Activated gamma-delta T cell treated with anti-CD3 and anti-CD28 coated beads, Interleukin-2, amount 50 U/mL, for 16 hours (primary cell): Measurements from ENCODE around the gene RGS8.
"Not testable (repeated sequence)": the region's sequence is repeated elsewhere in the genome, so short reads cannot be mapped to it uniquely, and the experiment has no call there.

Source experiments
- DNase-seq: peaks from one replicate; pipeline ENCODE4 v3.0.0-alpha.2; 2020; ENCODE audit warnings: low read depth

RGS8 gene

DNA sequence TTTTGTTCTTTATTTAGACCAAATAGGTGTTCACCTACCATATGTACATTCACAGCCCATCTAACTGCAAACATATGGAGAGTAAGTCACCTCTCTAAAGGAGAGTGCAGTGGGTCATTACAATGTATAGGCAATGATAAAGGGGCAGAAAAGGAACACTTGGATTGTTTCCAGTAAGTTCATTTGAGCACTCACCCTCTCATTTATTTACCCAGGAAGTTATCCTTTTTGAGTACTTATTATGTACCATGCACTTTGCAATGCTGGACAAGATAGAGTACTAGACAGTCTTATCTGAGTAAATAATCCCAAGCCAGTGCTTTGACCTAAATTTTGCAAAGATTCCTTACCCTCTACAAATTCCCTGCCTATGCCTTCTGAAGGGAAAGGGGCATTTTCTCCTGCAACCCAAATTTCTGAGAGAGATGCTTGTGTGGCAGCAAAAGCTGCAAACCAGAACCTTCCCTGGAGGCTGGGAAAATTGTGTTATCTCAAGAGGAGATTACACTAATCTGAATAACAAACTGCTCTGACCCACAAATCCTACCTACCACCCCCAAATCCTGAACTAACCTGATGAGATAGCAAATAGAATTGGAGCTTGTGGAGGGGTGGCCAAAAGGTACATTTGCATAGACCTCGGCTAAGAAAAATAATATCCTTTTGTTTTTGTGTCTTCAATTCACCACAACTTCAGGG lies 18.6 kb upstream of the RGS8 start:
- DNase-seq, result no peak

DNA sequence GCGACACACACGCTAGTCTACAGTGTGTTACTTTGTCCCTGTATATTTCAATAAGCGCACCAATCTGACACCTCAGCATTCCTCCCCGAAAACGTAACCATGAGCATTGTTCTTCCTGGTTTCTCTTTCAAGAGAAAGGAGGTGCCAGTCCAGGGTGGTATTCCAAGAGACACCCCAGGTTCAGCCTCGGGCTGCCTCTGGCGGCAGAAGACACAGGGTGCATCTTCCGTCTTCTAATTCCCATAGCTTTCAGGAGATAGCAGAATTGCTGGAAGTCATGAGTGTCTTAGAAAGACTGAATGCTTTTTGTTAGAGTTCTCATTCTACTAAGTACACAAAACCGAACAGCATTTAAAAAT lies 15.9 kb upstream of the RGS8 start:
- DNase-seq, result no peak

DNA sequence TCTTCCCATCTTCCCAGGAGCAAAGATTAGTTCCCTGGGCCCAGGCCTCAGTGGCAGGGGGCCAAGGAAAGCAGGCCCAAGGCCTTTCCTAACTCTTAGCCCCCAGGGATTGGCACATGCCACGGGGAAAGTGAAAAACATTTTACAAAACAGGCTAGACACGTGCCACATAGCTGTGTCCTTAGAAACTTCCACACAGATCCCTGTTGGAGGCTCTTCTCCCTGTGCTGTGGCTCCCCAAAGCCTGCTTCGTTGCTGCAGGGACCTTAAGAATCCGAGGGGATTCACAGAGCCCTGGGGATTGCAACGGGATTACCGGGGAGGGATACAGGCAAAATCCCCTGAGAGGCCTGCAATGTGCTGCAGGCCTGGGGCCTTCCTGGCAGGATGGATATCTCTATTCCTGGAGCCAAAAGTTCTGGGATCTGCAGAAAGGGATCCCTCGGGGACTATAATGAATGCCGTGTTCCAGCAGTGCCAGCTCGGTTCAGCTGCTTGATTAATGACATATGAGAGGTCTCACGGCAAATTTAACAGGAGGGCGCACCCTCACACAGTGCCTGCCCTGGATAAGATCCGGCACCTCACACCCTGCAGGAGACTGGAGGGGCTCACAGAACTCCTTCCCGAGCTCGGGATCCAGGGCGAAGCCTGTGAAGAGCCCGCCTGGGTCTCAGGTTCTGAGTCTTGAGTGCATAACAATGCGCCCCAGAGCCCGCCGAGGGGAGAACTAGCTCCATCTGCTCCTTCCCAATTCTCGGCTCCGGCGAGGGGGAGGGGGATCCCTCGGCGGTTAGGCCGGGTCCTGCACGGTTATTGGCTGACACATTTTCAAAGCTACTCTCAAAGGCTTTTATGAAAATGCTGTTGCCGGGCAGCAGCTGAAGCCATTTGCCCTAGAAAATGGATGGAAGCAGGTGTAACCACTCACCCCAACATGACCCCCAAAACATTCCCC lies 15.3 kb upstream of the RGS8 start:
- DNase-seq, result no peak

GRCh38 chr1:182698971-182699370 lies 14.6 kb upstream of the RGS8 start:
- no peak for DNase-seq

GRCh38 chr1:182693139-182693538 lies 8.8 kb upstream of the RGS8 start:
- DNase-seq, result not testable (repeated sequence)

DNA sequence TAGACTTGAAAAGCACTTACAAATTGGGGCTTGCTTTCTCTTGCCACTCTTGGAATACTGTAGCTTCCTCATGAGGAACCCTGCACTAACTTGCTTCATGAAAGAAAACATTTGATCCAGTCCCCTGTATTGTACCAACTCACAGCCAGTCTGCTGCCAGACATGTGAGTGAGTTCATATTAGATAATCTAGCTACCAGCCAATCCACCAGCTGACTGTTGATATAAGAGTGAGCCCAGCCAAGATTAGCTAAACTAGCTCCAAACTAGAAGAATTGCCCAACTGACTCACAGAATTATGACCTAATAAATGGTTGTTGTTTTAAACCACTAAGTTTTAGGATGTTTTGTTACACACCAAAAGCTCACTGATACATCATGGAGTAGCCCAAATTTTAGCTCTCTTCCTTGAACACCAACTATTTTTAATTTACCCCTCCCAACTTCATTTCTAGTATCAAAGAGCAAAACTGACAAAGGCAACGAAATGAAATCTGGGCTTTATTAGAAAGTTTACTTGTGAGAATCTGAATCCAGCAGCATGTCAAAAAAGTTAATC lies 6.6 kb upstream of the RGS8 start:
- DNase-seq, result no peak

DNA sequence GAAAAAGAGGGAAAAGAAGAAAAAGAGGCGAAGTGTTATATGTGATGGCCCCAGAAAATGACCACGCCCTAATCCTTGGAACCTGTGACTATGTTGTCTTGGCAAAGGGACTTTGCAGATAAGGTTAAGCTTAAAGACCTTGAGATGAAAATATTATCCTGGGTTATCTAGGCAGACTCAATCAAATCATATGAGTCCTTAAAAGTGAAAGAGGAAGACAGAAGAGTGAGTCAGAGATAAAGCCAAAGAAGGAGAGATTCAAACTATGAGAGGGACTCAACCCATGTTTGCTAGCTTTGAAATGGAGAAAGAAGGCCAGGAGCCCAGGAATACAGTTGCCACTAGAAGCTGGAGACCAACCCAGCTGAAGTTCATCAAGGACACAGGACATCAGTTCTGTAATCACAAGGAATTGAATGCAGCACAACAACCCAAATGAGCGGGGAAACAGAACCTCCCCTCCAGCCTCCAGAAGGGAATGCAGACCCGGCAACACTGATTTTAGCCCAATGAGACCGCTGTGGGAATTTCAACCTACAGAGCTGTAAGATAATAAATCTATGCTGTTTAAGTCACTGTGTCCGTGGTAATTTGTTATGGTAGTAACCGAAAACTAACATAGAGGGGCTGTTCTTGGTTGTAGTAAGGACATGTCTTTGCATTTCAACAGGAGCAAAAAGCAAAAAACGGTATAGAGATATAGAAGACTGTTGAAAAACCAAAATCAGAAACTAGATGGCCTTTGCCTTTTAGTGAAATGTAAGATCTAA lies 4.2 kb upstream of the RGS8 start:
- no peak for DNase-seq

DNA sequence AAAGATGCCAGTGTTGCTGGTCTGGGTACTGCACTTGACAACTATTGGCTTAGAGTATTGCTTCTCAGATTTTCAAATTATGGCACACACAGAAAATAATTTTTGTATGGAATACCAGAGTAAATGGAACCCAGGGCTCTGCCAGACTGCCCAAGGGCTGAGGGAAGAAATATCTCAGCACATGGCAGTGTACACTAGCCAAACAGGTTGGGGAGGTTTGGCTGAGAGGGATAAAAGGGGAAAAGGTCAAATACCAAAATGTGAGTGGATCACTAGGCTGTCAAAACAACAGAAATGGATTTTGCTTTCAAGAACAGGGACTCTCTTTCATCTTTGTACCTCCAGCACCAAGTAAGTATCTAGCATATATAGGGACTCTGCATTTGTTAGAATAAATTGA lies 3.0 kb upstream of the RGS8 start:
- no peak for DNase-seq

GRCh38 chr1:182686446-182686845 lies 2.1 kb upstream of the RGS8 start:
- no peak for DNase-seq

- DNase-seq, result no peak
Measured at GRCh38 chr1:182685215-182685614, 828 bp upstream of the RGS8 start.

DNA sequence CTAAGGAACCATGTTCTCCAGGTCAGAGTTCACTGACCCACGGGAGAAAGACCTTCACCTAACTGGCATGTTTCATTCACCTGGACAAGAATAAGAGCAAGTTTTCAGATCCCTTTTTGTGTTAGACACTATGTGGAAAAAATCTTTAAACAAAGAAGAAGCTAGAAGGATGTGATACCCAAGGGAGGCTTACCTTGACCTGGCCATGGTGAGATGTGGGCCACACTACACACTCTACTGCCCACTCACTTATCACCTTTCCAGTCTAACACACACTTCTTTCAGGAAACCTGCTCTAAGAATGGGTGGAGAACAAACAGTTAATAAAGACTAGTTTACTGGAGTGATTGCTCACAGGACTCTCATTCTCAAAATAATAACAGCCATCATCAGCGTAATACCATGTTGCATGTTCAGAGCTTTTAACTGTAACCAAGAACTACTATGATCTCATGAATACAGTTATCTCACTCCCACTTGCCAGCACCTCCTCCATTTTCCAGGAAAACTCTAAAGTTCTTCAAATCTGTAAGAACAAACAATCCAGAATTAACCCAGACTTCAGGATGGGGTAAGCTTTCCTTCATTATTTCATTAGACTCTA lies 1.4 kb downstream of the RGS8 start:
- DNase-seq, result no peak

DNA sequence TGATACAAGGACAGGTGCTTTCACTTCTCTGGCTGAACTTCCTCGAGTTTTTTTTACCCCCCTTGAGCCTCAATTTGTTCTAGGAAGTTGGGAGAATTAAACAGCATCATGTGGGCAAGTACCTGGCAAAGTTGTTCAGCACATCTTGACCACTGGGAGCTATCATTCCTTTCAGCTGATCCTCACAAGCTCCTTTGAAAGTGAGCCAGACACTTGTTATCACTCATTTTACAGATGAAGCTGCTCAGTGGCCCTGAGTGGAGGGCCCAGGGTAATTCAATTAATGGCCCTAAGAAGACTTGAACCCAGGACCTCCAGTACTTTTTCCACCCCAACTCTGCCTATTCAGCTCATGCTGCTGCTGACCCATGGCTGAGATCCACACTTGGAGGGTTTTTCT lies 2.0 kb downstream of the RGS8 start:
- no peak for DNase-seq

DNA sequence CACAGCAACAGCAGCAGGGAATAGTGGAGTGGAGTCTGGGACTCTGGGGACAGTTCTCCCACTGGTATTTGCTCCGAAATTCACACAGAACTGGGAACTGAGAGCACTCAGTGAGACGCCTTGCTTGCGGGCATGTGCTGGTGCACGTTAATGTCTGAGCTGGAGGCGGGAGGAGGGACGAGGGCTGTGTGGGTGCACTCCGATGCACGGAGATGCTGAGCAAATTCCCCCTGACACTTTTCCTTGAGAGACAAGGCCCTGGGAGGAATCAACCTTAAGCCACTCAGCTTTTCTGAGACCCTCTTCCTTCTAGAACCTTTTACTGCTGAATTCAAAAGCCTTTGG lies 2.8 kb downstream of the RGS8 start:
- no peak for DNase-seq

GRCh38 chr1:182680901-182681567 lies 3.4 kb downstream of the RGS8 start:
- no peak for DNase-seq

DNA sequence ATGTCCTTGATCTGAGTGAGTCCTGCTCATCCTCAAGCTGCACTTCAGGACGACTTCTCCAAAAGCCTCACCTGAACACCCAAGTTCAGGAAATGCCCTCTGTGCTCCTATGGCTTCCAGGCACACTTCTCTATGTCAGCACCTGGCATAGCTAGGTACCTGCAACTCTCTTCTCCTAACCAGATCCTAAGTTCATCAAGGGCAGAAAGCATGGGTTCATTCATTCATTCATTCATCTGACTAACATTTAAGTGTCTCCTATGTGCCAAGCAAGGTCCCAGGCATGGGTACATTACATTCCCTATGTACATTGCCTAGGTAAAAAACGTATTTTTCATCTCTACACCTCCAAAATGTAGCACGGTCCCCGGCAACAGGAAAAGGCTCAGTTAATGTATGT lies 4.0 kb downstream of the RGS8 start:
- no peak for DNase-seq

DNA sequence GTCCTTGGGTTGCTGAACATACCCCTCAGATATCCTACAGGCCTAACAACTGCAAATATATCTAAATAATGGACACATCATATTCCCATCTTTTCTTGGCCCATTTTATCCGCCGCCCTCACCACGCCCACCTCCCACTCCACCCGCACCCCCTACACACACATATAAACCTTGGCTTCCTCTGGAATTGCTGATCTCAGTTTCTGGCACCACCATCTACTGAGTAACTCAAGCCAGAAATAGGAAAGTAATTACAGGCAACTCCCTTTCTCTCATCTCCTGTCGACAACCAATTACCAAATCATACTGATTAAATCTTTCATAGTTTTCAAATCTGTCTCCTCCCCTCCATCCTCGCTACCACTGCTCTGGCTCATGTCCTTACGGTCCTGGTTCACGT lies 4.7 kb downstream of the RGS8 start:
- no peak for DNase-seq

- DNase-seq, result no peak
Measured at GRCh38 chr1:182677397-182678098, 6.8 kb downstream of the RGS8 start.

DNA sequence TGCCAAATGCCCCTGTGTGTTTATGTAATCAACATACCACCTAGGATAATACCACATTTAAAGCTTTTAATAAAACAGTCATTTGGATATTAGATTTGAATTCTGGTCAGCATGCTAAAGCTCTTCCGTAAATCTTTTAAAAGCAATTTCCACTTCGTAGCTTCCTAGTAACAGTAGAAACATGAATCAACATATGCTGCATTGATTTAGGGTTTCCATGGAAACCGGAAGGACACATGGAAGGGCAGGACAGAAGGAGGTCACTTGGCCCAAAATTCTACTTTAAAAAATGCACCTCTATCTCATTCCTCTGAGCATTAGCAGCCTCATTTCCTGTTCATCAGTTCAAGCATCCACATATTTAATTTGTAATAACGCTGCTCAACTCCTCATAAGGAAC lies 8.1 kb downstream of the RGS8 start:
- no peak for DNase-seq

GRCh38 chr1:182674346-182675246 lies 9.8 kb downstream of the RGS8 start:
- no peak for DNase-seq

DNA sequence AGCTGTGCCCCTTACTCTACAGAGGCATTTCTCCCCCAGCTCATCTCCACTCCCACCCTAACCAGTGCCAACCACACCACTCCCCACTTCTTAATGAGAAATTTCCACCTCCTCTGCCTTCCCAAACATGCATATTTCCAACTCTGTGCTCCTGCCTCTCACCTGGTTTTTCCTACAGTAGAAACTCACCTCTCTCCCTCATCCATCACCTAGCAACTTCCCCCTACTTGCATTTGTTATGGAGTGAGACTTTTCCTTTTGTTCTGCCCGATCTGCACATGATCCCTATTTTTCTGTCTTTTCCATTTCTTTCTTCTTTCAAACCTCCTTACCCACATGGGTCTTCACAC lies 11.9 kb downstream of the RGS8 start:
- no peak for DNase-seq
